B cell (primary cell): ENCODE data around the gene CCDC178.

Source experiments
- CTCF ChIP-seq: fragments of 200-600 bp; IDR thresholded peaks from one replicate; pipeline ENCODE4 v1.8.0; 2022; ENCODE audit warnings: antibody characterized with exemption, mild to moderate bottlenecking
- EZH2 ChIP-seq: IDR thresholded peaks from 2 replicates; pipeline ENCODE4 v1.6.1; 2012; ENCODE audit warnings: borderline replicate concordance, low read depth, mild to moderate bottlenecking, moderate library complexity, low read length; ENCODE audit not compliant: insufficient read depth, poor library complexity, severe bottlenecking

GRCh38 chr18:33356735-33357134 lies 83.8 kb downstream of the CCDC178 start:
- TF ChIP-seq CTCF: no peak
- TF ChIP-seq EZH2: no peak
